Lung (tissue), 12 donors: ENCODE results near the gene EYS. TPM values are rescaled to one million over a fixed set of nuclear protein-coding genes. Genes with fewer than 3 reads are reported as not detected.

Experiments used
- ATAC-seq: fragments of 200-7000 bp; cut with Tn5 transposase; one replicate; pipeline ENCODE4 v1.9.1; 2020; ENCODE audit warnings: moderate number of reproducible peaks; ENCODE audit not compliant: insufficient read depth, low FRiP score
- DNase-seq, 3 donors: peaks; one replicate each; pipeline ENCODE4 v3.0.0-alpha.2; 2013 to 2017
- H3K27ac ChIP-seq, 2 donors: one replicate each; pipeline ENCODE4 v1.5.1; 2013; ENCODE audit warnings: mild to moderate bottlenecking in 2 of 2, moderate library complexity in 2 of 2, control low read depth in 1 of 2, inconsistent platforms in 1 of 2, low read depth in 1 of 2, low read length in 1 of 2
- H3K27me3 ChIP-seq, 3 donors: one replicate each; pipeline ENCODE4 v1.5.1; 2013; ENCODE audit warnings: low read length in 2 of 3; ENCODE audit not compliant: control insufficient read depth in 3 of 3, insufficient read depth in 3 of 3
- H3K36me3 ChIP-seq, 4 donors: one replicate each; pipeline ENCODE4 v1.5.1; 2013; ENCODE audit warnings: low read length in 4 of 4, mild to moderate bottlenecking in 1 of 4, moderate library complexity in 1 of 4; ENCODE audit not compliant: control insufficient read depth in 4 of 4, insufficient read depth in 4 of 4
- H3K4me1 ChIP-seq, 5 donors: one replicate each; pipeline ENCODE4 v1.5.1; 2013; ENCODE audit warnings: low read length in 5 of 5, mild to moderate bottlenecking in 2 of 5, moderate library complexity in 1 of 5; ENCODE audit not compliant: control insufficient read depth in 5 of 5, insufficient read depth in 5 of 5
- H3K4me3 ChIP-seq: one replicate; pipeline ENCODE4 v1.5.1; 2013; ENCODE audit warnings: mild to moderate bottlenecking, control low read depth, moderate library complexity
- H3K9ac ChIP-seq, 2 donors: one replicate each; pipeline ENCODE4 v1.5.1; 2013; ENCODE audit warnings: low read length in 2 of 2, control low read depth in 1 of 2; ENCODE audit not compliant: insufficient read depth in 1 of 2
- H3K9me3 ChIP-seq, 4 donors: one replicate each; pipeline ENCODE4 v1.5.1; 2013; ENCODE audit warnings: low read length in 3 of 4, mild to moderate bottlenecking in 1 of 4, moderate library complexity in 1 of 4; ENCODE audit not compliant: control insufficient read depth in 4 of 4, insufficient read depth in 3 of 4
- CTCF ChIP-seq: IDR thresholded peaks from 2 replicates; pipeline ENCODE4 v1.5.1; 2012; ENCODE audit warnings: mild to moderate bottlenecking; ENCODE audit errors: control extremely low read depth, extremely low read depth
- WGBS, 2 donors: extraction: QIAGEN DNeasy Blood & Tissue Kit; methylation state at CpG; one replicate each; pipeline ENCODE4 v1.1.7; 2013; 5-methylcytosine and 5-hydroxymethylcytosine counted together
- polyA plus RNA-seq, 2 donors: library from polyadenylated mRNA; stranded (reverse); fragments of 200-250 nt; gene quantifications; one replicate each; pipeline ENCODE4 v1.2.1, GENCODE V29; 2013
- total RNA-seq, 2 donors: library from RNA; depleted of rRNA in 1 of 2; stranded (reverse); fragments of >200 nt in 1 of 2; gene quantifications; one replicate each; pipeline ENCODE4 v1.2.1, GENCODE V29; 2014 to 2021
- donor health status: control.
- donor health status: control.
- donor health status: Bipolar disorder and iron deficiency.
- donor health status: healthy.
- donor health status: DM: yes; HTN: yes; CAD: no.

EYS gene
- total and polyA plus RNA-seq, 4 donors, result 0.06 to 0.34 (median 0.12) TPM

GRCh38 chr6:64904616-64905015 is 802.4 kb downstream of the EYS start:
- Histone ChIP-seq H3K9me3 (no peaks in the 10 kb centered on the region), H3K9ac (no peak overlapping the region), H3K27me3 (no peaks in the 10 kb centered on the region), H3K4me3 (no peak overlapping the region), H3K36me3 (no peaks in the 10 kb centered on the region), H3K4me1 (no peaks in the 10 kb centered on the region), H3K27ac (no peak overlapping the region)
- TF ChIP-seq CTCF, result no peak
- 79 to 84% methylated on average over 2 of the region's 2 CpGs for WGBS, 2 donors
- ATAC-seq, result no peak
- no peak for DNase-seq

GRCh38 chr6:64902596-64902995 is 804.4 kb downstream of the EYS start:
- Histone ChIP-seq H3K27ac (no peak overlapping the region), H3K9me3 (no peaks in the 10 kb centered on the region), H3K9ac (no peak overlapping the region), H3K4me1 (no peaks in the 10 kb centered on the region), H3K36me3 (no peaks in the 10 kb centered on the region), H3K27me3 (no peaks in the 10 kb centered on the region), H3K4me3 (no peak overlapping the region)
- TF ChIP-seq CTCF, result no peak
- ATAC-seq (no peak), DNase-seq (no peak)

GRCh38 chr6:64896939-64897338 is 810.1 kb downstream of the EYS start:
- peaks cover 0 to 2% (median 0%) of the 10 kb centered on the region in 4 donors for H3K9me3 ChIP-seq
- H3K9ac ChIP-seq, result no peak overlapping the region
- no peak overlapping the region for H3K4me3 ChIP-seq
- H3K36me3 ChIP-seq, result no peaks in the 10 kb centered on the region
- 95 to 99% methylated on average over 4 of the region's 4 CpGs for WGBS, 2 donors
- ATAC-seq (no peak), DNase-seq (no peak)
- TF ChIP-seq CTCF, result no peak
- no peak overlapping the region for H3K27ac ChIP-seq
- H3K4me1 ChIP-seq, result peaks cover 0 to 4% (median 0%) of the 10 kb centered on the region in 5 donors
- H3K27me3 ChIP-seq, result no peaks in the 10 kb centered on the region

GRCh38 chr6:64895945-64896344 is 811.1 kb downstream of the EYS start:
- DNase-seq (no peak), ATAC-seq (no peak)
- Histone ChIP-seq H3K36me3 (no peaks in the 10 kb centered on the region), H3K27me3 (no peaks in the 10 kb centered on the region), H3K4me3 (no peak overlapping the region), H3K27ac (no peak overlapping the region), H3K9me3 (peaks cover 0 to 2% (median 0%) of the 10 kb centered on the region in 4 donors), H3K9ac (no peak overlapping the region), H3K4me1 (peaks cover 0 to 4% (median 0%) of the 10 kb centered on the region in 5 donors)
- 74 to 89% methylated on average over 3 of the region's 3 CpGs for WGBS, 2 donors
- no peak for TF ChIP-seq CTCF
